Measurements from ENCODE around the gene NOS1AP. TPM values are rescaled to one million over a fixed set of nuclear protein-coding genes. Genes with fewer than 3 reads are reported as not detected.
"Not testable (repeated sequence)": the region's sequence is repeated elsewhere in the genome, so short reads cannot be mapped to it uniquely, and the experiment has no call there.

NOS1AP gene
- total RNA-seq, 1 experiment from 2014 or later: not detected

DNA sequence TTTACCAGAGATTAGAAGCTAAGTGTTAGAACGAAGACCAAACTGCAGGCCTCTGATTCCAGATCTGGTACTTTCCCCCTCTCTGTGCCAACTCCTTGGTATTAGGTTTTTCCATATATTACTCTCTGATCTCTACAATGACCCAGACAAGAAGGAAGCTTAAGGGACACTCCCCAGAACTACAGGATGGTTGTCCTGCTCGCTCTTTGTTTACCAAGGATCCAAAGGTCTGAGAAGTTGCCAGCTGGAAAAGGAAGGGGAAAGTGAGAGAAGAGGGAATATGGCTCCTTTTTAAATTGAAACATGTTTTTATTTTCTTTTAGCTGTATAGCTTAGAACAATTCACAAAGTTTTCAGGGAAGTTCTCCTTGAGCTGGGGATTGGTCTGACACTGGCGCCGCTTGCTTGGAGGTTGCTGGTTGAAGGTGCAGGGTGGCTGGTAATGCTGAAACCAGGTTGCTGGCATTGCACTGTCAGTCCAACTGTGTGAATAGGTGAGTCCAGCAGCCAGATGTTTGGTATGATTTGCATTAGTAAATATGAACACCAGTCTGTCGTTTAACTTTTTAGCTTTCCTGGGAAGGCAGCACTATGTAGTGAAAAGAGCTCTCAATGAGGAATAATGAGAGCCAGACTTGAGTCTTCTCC is 89.3 kb downstream of the NOS1AP start:
- Histone ChIP-seq H3K36me3 (0 out of 2 replicates have a peak, but pooled peaks cover 3% of the 10 kb centered on the region), H3K4me3 (no peak overlapping the region), H3K27ac (no peak overlapping the region), H3K9me3 (replicated peaks) (no peaks in the 10 kb centered on the region), H3K4me1 (replicated peaks) (no peaks in the 10 kb centered on the region), H3K27me3 (replicated peaks) (no peaks in the 10 kb centered on the region; the same call in 1 of the 2 replicates)
- no peak for DNase-seq (ENCODE audit: low read depth in 1 of 2, low spot score in 2 of 2)

- Histone ChIP-seq H3K4me1 (replicated peaks) (no peaks in the 10 kb centered on the region), H3K36me3 (0 out of 2 replicates have a peak, but pooled peaks cover 3% of the 10 kb centered on the region), H3K4me3 (no peak overlapping the region), H3K27me3 (replicated peaks) (no peaks in the 10 kb centered on the region; the same call in 1 of the 2 replicates), H3K27ac (no peak overlapping the region), H3K9me3 (replicated peaks) (no peaks in the 10 kb centered on the region)
- DNase-seq (ENCODE audit: low read depth in 1 of 2, low spot score in 2 of 2): no peak
Observed at GRCh38 chr1:162159515-162159914, 90.0 kb downstream of the NOS1AP start.

DNA sequence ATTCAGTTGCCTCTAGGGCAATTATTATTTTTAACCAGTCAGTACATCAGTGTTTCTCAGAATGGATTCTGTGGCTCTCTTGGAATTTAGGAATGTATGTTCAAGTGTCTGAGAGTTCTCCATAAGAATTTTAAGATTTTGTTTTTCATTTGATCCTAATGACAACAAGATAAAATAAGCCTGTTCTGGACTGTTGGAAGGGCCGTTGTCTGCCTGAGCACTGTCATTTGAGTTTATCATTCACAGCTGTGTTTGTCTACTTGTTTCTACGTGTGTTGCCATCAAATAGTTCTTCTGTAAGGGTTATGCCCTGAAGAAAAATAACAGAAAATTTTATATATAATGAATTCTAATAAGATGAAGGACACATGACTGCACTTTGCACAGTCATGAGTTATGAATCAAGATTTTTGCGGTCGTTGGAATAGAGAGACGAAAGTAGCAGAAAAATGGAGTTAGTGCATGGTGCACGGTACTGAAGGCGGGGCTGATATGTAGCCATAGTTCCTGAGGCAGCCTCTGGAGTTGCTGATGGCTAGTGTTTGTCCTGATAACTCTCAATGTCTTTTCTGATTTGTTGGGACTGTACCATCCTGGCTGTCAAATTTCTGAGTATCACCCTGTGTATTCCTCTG is 92.5 kb downstream of the NOS1AP start:
- DNase-seq (ENCODE audit: low read depth in 1 of 2, low spot score in 2 of 2): no peak
- Histone ChIP-seq H3K9me3 (replicated peaks) (no peaks in the 10 kb centered on the region), H3K27ac (no peak overlapping the region), H3K27me3 (replicated peaks) (peaks cover 4% of the 10 kb centered on the region), H3K4me3 (no peak overlapping the region), H3K36me3 (no peaks in the 10 kb centered on the region), H3K4me1 (replicated peaks) (no peaks in the 10 kb centered on the region)

DNA sequence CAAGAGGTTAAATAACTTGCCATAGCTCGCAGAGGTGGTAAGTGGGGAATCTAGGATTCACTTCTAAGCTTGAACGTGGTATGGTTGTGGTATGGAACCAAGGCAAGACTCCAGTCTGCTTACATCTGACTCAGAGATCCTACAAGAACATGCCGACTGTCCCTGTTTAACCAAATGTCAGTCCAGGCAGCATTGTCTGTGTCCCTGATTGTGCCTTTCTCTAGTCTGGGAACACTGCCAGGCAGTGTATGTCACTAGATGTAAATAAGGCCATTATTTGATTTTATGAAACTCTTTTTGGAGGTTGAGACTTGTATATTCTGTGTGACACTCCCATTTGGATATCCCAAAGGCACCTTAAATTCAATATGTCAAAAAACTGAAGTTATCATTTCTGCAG is 96.0 kb downstream of the NOS1AP start:
- no peak overlapping the region for H3K4me3 ChIP-seq
- no peak for DNase-seq (ENCODE audit: low read depth in 1 of 2, low spot score in 2 of 2)
- H3K36me3 ChIP-seq: no peaks in the 10 kb centered on the region
- H3K27ac ChIP-seq: no peak overlapping the region
- H3K27me3 ChIP-seq (replicated peaks): peaks cover 7% of the 10 kb centered on the region
- no peaks in the 10 kb centered on the region for H3K9me3 ChIP-seq (replicated peaks)
- no peaks in the 10 kb centered on the region for H3K4me1 ChIP-seq (replicated peaks)

DNA sequence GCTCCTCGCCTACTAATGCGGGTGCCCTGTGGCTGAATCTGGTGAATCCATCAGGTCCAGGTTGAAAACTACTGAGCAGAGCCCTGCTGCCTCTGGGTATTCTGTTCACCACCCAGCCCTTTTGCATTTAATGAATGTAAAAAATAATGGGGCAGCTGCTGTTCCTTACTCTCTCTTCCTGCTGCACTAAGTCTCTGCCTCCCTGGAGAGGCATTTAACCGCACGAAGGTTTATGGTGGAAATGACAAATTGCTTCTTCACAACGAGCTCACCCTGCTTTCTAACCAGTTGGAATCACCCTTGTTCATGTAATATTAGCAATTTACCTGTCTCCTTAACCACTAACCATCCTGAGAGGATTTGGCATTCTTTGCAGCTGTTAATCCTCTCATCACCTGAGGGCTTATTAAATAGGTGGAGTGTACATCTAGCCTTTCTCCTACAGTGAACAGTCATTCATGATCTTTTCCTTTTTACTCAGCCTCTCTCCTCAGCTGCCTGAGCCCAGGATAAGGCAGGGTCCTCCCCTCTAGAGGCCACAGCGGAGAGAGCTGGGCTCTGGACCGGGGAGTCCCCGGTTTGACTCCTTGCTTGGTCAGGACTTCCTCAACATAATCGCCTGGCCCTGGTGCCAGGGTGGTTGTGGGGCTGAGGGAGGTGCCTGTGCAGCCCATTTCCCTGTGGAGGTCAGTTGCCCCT is 97.6 kb downstream of the NOS1AP start:
- no peak for DNase-seq (ENCODE audit: low read depth in 1 of 2, low spot score in 2 of 2)
- H3K4me1 ChIP-seq (replicated peaks): no peaks in the 10 kb centered on the region
- H3K27ac ChIP-seq: no peak overlapping the region
- H3K27me3 ChIP-seq (replicated peaks): peaks cover 9% of the 10 kb centered on the region
- H3K9me3 ChIP-seq (replicated peaks): no peaks in the 10 kb centered on the region
- no peaks in the 10 kb centered on the region for H3K36me3 ChIP-seq
- no peak overlapping the region for H3K4me3 ChIP-seq

DNA sequence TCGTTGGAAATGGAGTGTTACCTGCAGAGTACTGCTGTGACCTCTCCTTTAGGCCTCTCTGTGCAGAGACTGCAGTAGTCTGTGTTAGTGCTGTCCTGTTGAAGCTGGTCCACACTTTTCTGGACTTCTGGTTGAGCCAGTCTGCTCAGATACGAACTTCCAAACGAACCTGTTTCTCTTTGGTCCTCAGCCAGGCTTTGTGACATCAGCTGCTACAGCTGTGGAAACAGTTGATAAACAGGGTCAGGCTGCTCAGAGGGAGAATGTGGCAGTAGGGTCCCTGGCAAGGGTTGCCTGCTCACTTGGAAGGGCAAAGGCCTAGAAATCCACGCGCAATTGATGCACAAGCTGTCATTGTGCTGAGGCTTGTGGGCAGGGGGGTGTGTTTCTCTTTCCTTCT is 98.8 kb downstream of the NOS1AP start:
- Histone ChIP-seq H3K4me3 (no peak overlapping the region), H3K27ac (no peak overlapping the region), H3K36me3 (no peaks in the 10 kb centered on the region), H3K4me1 (replicated peaks) (no peaks in the 10 kb centered on the region), H3K9me3 (replicated peaks) (no peaks in the 10 kb centered on the region), H3K27me3 (replicated peaks) (peaks cover 9% of the 10 kb centered on the region)
- DNase-seq (ENCODE audit: low read depth in 1 of 2, low spot score in 2 of 2): no peak

DNA sequence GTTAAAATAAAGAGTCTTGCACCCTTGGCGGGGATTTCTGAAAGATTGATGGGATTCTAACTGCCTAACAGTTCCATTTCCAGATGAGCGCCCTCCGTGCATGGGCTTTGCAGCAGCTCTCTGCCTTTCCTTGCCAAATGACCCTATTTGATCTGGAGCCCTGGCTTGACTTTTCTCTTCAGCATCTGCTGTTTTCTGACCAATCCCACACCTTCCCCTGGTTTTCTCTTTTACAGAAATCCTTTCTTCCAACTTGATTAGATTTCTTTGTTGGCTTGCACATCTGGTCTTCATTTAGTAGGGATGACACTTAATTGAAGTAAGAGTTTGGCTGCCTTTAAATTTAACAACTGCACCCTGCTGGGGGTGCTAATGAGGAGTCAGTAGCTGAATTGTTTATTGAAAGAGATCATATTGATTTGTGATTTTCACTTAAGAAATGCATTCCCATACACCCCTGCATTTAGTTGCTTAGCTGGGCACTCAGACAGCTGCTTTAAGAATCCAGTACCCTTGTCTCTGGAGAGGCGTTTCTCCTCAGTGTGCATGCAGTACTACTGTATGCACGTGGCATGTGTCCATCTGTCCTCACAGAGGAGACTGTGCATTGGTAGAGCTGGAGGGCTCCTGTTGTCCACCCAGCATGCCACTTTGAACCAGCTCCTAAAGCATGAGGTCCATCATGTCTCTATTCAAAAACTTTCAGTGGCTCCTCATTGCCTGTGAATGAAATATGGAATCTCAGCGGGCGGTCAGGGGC is 99.7 kb downstream of the NOS1AP start:
- Histone ChIP-seq H3K4me1 (replicated peaks) (no peaks in the 10 kb centered on the region), H3K27me3 (replicated peaks) (peaks cover 9% of the 10 kb centered on the region), H3K36me3 (no peaks in the 10 kb centered on the region), H3K27ac (no peak overlapping the region), H3K4me3 (no peak overlapping the region), H3K9me3 (replicated peaks) (no peaks in the 10 kb centered on the region)
- DNase-seq (ENCODE audit: low read depth in 1 of 2, low spot score in 2 of 2): no peak

GRCh38 chr1:162171111-162171510 is 101.6 kb downstream of the NOS1AP start:
- Histone ChIP-seq H3K27ac (no peak overlapping the region), H3K4me1 (replicated peaks) (no peaks in the 10 kb centered on the region), H3K36me3 (no peaks in the 10 kb centered on the region), H3K9me3 (replicated peaks) (no peaks in the 10 kb centered on the region), H3K27me3 (replicated peaks) (0 out of 2 replicates have a peak, but pooled peaks cover 5% of the 10 kb centered on the region), H3K4me3 (no peak overlapping the region)
- no peak for DNase-seq (ENCODE audit: low read depth in 1 of 2, low spot score in 2 of 2)

DNA sequence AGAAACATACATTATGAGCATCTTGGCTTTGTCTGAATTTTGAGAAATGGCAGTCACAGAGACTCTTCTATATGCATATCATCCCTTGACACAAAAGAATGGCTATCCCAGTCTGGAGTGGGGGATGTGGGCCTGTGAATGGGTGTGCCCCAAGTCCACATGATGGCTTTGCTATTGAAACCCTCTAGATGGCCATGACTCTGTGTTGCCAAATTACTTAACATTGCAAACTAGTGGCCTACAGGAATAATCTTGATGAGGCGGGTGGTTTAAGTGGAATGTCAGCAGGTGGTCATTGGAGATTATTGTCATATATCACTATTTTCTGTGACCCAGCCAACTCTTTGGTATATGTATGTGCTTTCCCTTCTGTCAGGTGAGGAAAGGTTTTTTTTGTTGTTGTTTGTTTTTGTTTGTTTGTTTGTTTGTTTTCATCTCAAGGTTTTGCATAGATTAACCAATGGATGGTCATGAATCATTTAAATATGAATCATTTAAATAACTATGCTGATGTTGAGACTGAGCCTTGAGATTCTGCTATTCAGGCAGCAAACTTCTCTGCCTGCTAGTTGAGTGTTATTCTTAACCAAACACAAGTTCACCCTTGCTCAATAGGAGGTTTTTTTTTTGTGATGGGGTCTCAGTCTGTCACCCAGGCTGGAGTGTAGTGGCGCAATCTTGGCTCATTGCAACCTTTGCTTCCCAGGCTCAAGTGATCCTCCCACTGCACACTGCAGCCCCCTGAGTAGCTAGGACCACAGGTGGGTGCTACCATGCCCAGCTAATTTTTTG is 103.0 kb downstream of the NOS1AP start:
- DNase-seq (ENCODE audit: low read depth in 1 of 2, low spot score in 2 of 2): no peak
- Histone ChIP-seq H3K36me3 (no peaks in the 10 kb centered on the region), H3K4me3 (no peak overlapping the region), H3K9me3 (replicated peaks) (no peaks in the 10 kb centered on the region), H3K4me1 (replicated peaks) (no peaks in the 10 kb centered on the region), H3K27ac (no peak overlapping the region), H3K27me3 (replicated peaks) (0 out of 2 replicates have a peak, but pooled peaks cover 5% of the 10 kb centered on the region)

GRCh38 chr1:162173607-162174006 is 104.1 kb downstream of the NOS1AP start:
- not testable (repeated sequence) for DNase-seq (ENCODE audit: low read depth in 1 of 2, low spot score in 2 of 2)

DNA sequence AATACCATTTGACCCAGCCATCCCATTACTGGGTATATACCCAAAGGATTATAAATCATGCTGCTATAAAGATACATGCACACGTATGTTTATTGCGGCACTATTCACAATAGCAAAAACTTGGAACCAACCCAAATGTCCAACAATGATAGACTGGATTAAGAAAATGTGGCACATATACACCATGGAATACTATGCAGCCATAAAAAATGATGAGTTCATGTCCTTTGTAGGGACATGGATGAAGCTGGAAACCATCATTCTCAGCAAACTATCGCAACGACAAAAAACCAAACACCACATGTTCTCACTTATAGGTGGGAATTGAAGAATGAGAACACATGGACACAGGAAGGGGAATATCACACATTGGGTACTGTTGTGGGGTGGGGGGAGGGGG is 104.5 kb downstream of the NOS1AP start:
- H3K4me3 ChIP-seq; H3K27ac ChIP-seq; H3K9me3 ChIP-seq (replicated peaks); DNase-seq (ENCODE audit: low read depth in 1 of 2, low spot score in 2 of 2); H3K36me3 ChIP-seq; H3K27me3 ChIP-seq (replicated peaks); H3K4me1 ChIP-seq (replicated peaks): not testable (repeated sequence)

More at GRCh38 chr1:162173607-162174006, 104.1 kb downstream of the NOS1AP start:
- H3K4me3 ChIP-seq; H3K27me3 ChIP-seq (replicated peaks); H3K36me3 ChIP-seq; H3K9me3 ChIP-seq (replicated peaks); H3K4me1 ChIP-seq (replicated peaks); H3K27ac ChIP-seq: not testable (repeated sequence)

DNA sequence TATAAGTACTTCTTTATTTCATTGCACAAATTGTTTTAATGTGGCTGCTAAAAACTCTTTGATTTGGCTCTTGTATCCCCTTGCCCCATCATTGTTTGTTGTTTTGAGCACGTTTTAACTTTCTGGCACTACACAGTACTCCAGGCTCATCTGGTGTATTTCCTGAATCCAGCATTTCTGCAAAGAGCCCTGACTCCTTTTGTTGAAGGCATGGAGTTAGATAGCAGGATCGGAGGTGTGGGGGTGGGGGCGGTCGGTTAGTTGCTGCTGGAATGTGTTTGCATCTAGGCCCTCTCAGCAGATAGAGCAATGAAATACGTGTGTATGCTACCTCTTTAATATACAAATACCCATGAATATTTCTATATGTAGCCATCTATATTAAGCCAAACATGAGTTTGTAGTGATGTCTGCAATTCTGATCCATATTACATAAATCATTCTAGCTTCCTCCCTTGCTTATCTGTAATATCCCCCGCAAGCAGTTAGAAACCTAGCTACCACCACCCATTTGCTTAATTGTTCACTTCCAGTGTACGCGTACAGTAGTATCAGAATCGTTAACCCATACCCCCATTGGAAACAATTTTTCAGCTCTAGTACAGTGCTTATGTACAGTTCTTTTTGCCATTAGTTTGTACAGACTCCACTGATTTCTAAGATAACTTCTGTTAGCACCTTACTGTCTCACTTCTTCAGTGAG is 106.0 kb downstream of the NOS1AP start:
- Histone ChIP-seq H3K4me1 (replicated peaks) (no peaks in the 10 kb centered on the region), H3K27me3 (replicated peaks) (0 out of 2 replicates have a peak, but pooled peaks cover 7% of the 10 kb centered on the region), H3K4me3 (no peak overlapping the region), H3K36me3 (no peaks in the 10 kb centered on the region), H3K27ac (no peak overlapping the region), H3K9me3 (replicated peaks) (no peaks in the 10 kb centered on the region)
- no peak for DNase-seq (ENCODE audit: low read depth in 1 of 2, low spot score in 2 of 2)

Data from SJSA1 (cell line).